HEK293 (cell line): ENCODE measurements around the gene LDB2.

Experiments
- CTCF ChIA-PET: fragments of 350-600 bp; formaldehyde crosslinking; extraction: SDS; loops from one replicate; lab custom pipeline; 2021; ENCODE audit warnings: antibody characterized with exemption; lab: Yijun Ruan, JAX
- POLR2A ChIA-PET: fragments of 300-600 bp; formaldehyde crosslinking; extraction: SDS; loops from one replicate; lab custom pipeline; 2020; ENCODE audit warnings: antibody characterized with exemption, inconsistent platforms; lab: Yijun Ruan, JAX
- H3K27ac ChIP-seq: fragments of 200-500 bp; sonication (Bioruptor generic); 2 replicates; pipeline ENCODE4 v1.5.1; 2014; ENCODE audit warnings: low read depth, low read length, control low read depth, inconsistent platforms; ENCODE audit errors: extremely low read depth
- H3K36me3 ChIP-seq, 2 experiments: fragments of 200-500 bp in 1 of 2; sonication (Bioruptor generic) in 1 of 2; 1 replicate in 1 of 2; 2 replicates in 1 of 2; pipeline ENCODE4 v1.5.1; 2014 to 2017; ENCODE audit warnings: inconsistent platforms in 2 of 2, low read length in 2 of 2; ENCODE audit not compliant: control insufficient read depth in 2 of 2, insufficient read depth in 1 of 2
- H3K4me1 ChIP-seq: fragments of 200-500 bp; sonication (Bioruptor generic); 2 replicates; pipeline ENCODE4 v1.5.1; 2014; ENCODE audit warnings: mild to moderate bottlenecking, low read length, inconsistent platforms; ENCODE audit not compliant: control insufficient read depth, insufficient read depth
- H3K4me3 ChIP-seq: 2 replicates; pipeline ENCODE4 v1.5.1; 2011; ENCODE audit warnings: low read depth, mild to moderate bottlenecking, control low read depth, low read length, moderate library complexity
- H3K9me3 ChIP-seq: fragments of 200-500 bp; sonication (Bioruptor generic); 2 replicates; pipeline ENCODE4 v1.5.1; 2014; ENCODE audit warnings: low read depth, low read length, inconsistent platforms; ENCODE audit not compliant: control insufficient read depth, insufficient read depth
- IKZF3 ChIP-seq: fragments of 450-650 bp; IDR thresholded peaks from 2 replicates; pipeline ENCODE4 v1.5.0; 2018; ENCODE audit warnings: missing biosample characterization, mild to moderate bottlenecking, missing genetic modification characterization, moderate library complexity
- KLF16 ChIP-seq: fragments of 450-650 bp; formaldehyde crosslinking; IDR thresholded peaks from 2 replicates; pipeline ENCODE4 v1.5.1; 2017; ENCODE audit warnings: missing biosample characterization, missing genetic modification characterization
- PBX3 ChIP-seq: sonication (generic); formaldehyde crosslinking; IDR thresholded peaks from 2 replicates; pipeline ENCODE4 v1.8.1; 2022; ENCODE audit warnings: mild to moderate bottlenecking, moderate library complexity, missing genetic modification reagents
- PRDM1 ChIP-seq: fragments of 450-650 bp; formaldehyde crosslinking; IDR thresholded peaks from 2 replicates; pipeline ENCODE4; 2016; ENCODE audit warnings: missing biosample characterization, missing genetic modification characterization
- SCRT2 ChIP-seq: fragments of 450-650 bp; formaldehyde crosslinking; IDR thresholded peaks from 2 replicates; pipeline ENCODE4 v1.5.1; 2016; ENCODE audit warnings: missing biosample characterization, missing genetic modification characterization
- ZBTB17 ChIP-seq: fragments of 450-650 bp; formaldehyde crosslinking; IDR thresholded peaks from 2 replicates; pipeline ENCODE4 v1.5.1; 2016; ENCODE audit warnings: missing biosample characterization, missing genetic modification characterization
- ZBTB7A ChIP-seq: fragments of 450-650 bp; formaldehyde crosslinking; IDR thresholded peaks from 2 replicates; pipeline ENCODE4 v1.5.1; 2016; ENCODE audit warnings: low read depth, missing biosample characterization, missing genetic modification characterization
- ZFP3 ChIP-seq: fragments of 450-650 bp; formaldehyde crosslinking; IDR thresholded peaks from 2 replicates; pipeline ENCODE4 v1.5.1; 2016; ENCODE audit warnings: low read depth, missing biosample characterization, missing genetic modification characterization
- ZNF112 ChIP-seq: fragments of 450-650 bp; formaldehyde crosslinking; IDR thresholded peaks from 2 replicates; pipeline ENCODE4 v1.5.0; 2017; ENCODE audit warnings: missing biosample characterization, missing genetic modification characterization
- ZNF16 ChIP-seq: fragments of 450-650 bp; formaldehyde crosslinking; IDR thresholded peaks from 2 replicates; pipeline ENCODE4 v1.5.1; 2016; ENCODE audit warnings: low read depth, missing biosample characterization, missing genetic modification characterization
- ZNF2 ChIP-seq: fragments of 450-650 bp; formaldehyde crosslinking; IDR thresholded peaks from 2 replicates; pipeline ENCODE4 v1.5.1; 2016; ENCODE audit warnings: missing biosample characterization, missing genetic modification characterization
- ZNF596 ChIP-seq: fragments of 450-650 bp; IDR thresholded peaks from 2 replicates; pipeline ENCODE4 v1.5.0; 2018; ENCODE audit warnings: missing biosample characterization, mild to moderate bottlenecking, missing genetic modification characterization, moderate library complexity
- ZNF623 ChIP-seq: fragments of 450-650 bp; formaldehyde crosslinking; IDR thresholded peaks from 2 replicates; pipeline ENCODE4 v1.5.1; 2016; ENCODE audit warnings: missing biosample characterization, missing genetic modification characterization
- ZNF626 ChIP-seq: fragments of 450-650 bp; sonication (Bioruptor Pico); formaldehyde crosslinking; IDR thresholded peaks from 2 replicates; pipeline ENCODE4 v1.5.1; 2018; ENCODE audit warnings: missing biosample characterization, missing genetic modification characterization, inconsistent platforms
- ZNF660 ChIP-seq: fragments of 450-650 bp; IDR thresholded peaks from 2 replicates; pipeline ENCODE4 v1.5.1; 2018; ENCODE audit warnings: missing biosample characterization, mild to moderate bottlenecking, missing genetic modification characterization
- ZNF768 ChIP-seq: fragments of 450-650 bp; formaldehyde crosslinking; IDR thresholded peaks from 2 replicates; pipeline ENCODE4 v1.5.1; 2018; ENCODE audit warnings: missing biosample characterization, mild to moderate bottlenecking, missing genetic modification characterization
- ZNF785 ChIP-seq: fragments of 450-650 bp; formaldehyde crosslinking; IDR thresholded peaks from 2 replicates; pipeline ENCODE4 v1.5.1; 2016; ENCODE audit warnings: missing biosample characterization, missing genetic modification characterization
- ZNF837 ChIP-seq: fragments of 450-650 bp; formaldehyde crosslinking; IDR thresholded peaks from 2 replicates; pipeline ENCODE4 v1.5.1; 2016; ENCODE audit warnings: missing biosample characterization, missing genetic modification characterization
- ZNF843 ChIP-seq: fragments of 450-650 bp; formaldehyde crosslinking; IDR thresholded peaks from 2 replicates; pipeline ENCODE4 v1.5.1; 2016; ENCODE audit warnings: missing biosample characterization, missing genetic modification characterization
- ZSCAN23 ChIP-seq: fragments of 450-650 bp; formaldehyde crosslinking; IDR thresholded peaks from 2 replicates; pipeline ENCODE4 v1.5.1; 2016; ENCODE audit warnings: missing biosample characterization, missing genetic modification characterization
- ZSCAN5A ChIP-seq: fragments of 450-650 bp; formaldehyde crosslinking; IDR thresholded peaks from 2 replicates; pipeline ENCODE4 v1.5.1; 2016; ENCODE audit warnings: missing biosample characterization, missing genetic modification characterization
- TF ChIP-seq, protein P1 (sequence below): fragments of 450-650 bp; formaldehyde crosslinking; IDR thresholded peaks from 2 replicates; pipeline ENCODE4 v1.5.1; 2017; ENCODE audit warnings: missing biosample characterization, missing genetic modification characterization

Gene LDB2

GRCh38 chr4:16588149-16588548 lies 310.3 kb downstream of the LDB2 start (continued):
- TF ChIP-seq KLF16 (tag by site-specific recombination), result no peak
- no peak for TF ChIP-seq ZNF837
- no peak for TF ChIP-seq ZNF843
- TF ChIP-seq, protein P1, sequence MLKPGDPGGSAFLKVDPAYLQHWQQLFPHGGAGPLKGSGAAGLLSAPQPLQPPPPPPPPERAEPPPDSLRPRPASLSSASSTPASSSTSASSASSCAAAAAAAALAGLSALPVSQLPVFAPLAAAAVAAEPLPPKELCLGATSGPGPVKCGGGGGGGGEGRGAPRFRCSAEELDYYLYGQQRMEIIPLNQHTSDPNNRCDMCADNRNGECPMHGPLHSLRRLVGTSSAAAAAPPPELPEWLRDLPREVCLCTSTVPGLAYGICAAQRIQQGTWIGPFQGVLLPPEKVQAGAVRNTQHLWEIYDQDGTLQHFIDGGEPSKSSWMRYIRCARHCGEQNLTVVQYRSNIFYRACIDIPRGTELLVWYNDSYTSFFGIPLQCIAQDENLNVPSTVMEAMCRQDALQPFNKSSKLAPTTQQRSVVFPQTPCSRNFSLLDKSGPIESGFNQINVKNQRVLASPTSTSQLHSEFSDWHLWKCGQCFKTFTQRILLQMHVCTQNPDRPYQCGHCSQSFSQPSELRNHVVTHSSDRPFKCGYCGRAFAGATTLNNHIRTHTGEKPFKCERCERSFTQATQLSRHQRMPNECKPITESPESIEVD (tag by site-specific recombination), result no peak

GRCh38 chr4:16585053-16585452 lies 313.4 kb downstream of the LDB2 start:
- POLR2A ChIA-PET, result no interaction called here
- CTCF ChIA-PET, result no interaction called here
- no peak overlapping the region for H3K27ac ChIP-seq
- H3K36me3 ChIP-seq, result no peaks in the 10 kb centered on the region
- no peak for TF ChIP-seq ZNF16
- TF ChIP-seq ZSCAN5A (tag by site-specific recombination), result no peak
- TF ChIP-seq ZNF626 (tag by site-specific recombination), result no peak
- no peak for TF ChIP-seq ZNF843
- TF ChIP-seq ZBTB17 (tag by site-specific recombination), result no peak
- TF ChIP-seq, all 188 proteins: peak for 0
- Histone ChIP-seq H3K9me3 (no peaks in the 10 kb centered on the region), H3K4me1 (no peaks in the 10 kb centered on the region), H3K4me3 (no peak overlapping the region)

DNA sequence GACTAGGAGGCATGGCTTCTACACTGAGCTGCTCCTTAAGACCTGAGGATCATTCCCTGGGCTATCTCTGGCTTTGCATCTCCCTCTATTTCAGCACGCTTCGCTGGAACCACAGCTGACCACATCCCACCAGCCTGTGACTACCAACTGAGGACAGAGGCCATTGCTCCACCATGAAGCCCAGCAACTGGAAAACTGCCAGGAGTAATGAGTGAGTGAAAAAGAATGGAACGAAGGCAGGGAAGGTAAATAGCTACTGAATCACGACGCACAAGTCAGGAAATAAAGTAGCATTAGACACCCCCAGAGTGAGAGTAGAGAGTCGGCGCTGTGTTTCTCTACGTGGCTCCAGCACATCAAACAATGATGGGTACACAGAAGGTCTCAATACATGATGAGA lies 314.7 kb downstream of the LDB2 start:
- H3K27ac ChIP-seq, result no peak overlapping the region
- H3K4me3 ChIP-seq, result no peak overlapping the region
- TF ChIP-seq ZSCAN23 (tag by site-specific recombination), result no peak
- no peak for TF ChIP-seq ZFP3
- TF ChIP-seq ZNF768 (tag by site-specific recombination), result no peak
- no peak for TF ChIP-seq SCRT2 (tag by site-specific recombination)
- TF ChIP-seq ZNF660 (tag by site-specific recombination), result no peak
- TF ChIP-seq ZNF596, result no peak
- no peak for TF ChIP-seq ZNF623 (tag by site-specific recombination)
- TF ChIP-seq PRDM1 (tag by site-specific recombination), result no peak
- no peak for TF ChIP-seq ZNF112 (tag by site-specific recombination)
- no peak for TF ChIP-seq IKZF3 (tag by site-specific recombination)
- no peak for TF ChIP-seq ZNF2 (tag by site-specific recombination)
- TF ChIP-seq PBX3, result no peak
- no peak for TF ChIP-seq ZNF785 (tag by site-specific recombination)
- no peak for TF ChIP-seq ZBTB7A
- TF ChIP-seq ZNF843, result no peak
- ChIA-PET POLR2A (no interaction called here), CTCF (interaction anchor here (0.7 to 1.3 kb wide), 2 partner anchors 32 to 45 kb away, joined by 3 to 4 read pairs; no protein-coding TSS in a partner anchor)
- no peaks in the 10 kb centered on the region for H3K4me1 ChIP-seq
- H3K36me3 ChIP-seq, result no peaks in the 10 kb centered on the region
- no peaks in the 10 kb centered on the region for H3K9me3 ChIP-seq
